Fibroblast of skin of right biceps (primary cell): ENCODE measurements around the gene FNDC1.
A peak's percentile ranks its signal among the peaks of the same experiment; 100 is the strongest.

ENCODE experiments used
- DNase-seq: peaks from one replicate; pipeline ENCODE4 v3.0.0-alpha.2; 2013

The FNDC1 gene

DNA sequence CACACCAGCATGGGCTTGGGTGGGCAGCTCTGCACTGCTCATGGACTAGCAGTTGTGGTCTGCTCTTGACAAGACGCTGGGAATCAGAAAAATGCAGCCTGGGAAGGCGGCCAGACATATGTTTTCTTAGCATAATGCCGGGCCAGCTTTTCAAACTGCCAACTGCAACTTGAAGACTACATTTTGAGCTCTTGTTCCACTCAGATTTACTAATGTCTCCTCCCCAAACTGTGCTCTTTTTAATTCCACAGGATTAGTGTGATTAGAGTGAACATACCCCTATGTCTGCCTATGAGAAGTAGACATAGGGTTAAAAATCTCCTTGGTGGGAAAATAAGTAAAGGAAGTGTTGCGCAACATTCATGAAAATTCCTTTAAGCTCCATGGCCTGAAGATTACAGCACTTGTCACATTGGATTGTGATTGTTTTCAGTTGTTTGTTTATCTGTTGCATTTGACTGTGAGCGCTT lies 5.3 kb upstream of the FNDC1 start:
- peak; percentile 75 for DNase-seq

DNA sequence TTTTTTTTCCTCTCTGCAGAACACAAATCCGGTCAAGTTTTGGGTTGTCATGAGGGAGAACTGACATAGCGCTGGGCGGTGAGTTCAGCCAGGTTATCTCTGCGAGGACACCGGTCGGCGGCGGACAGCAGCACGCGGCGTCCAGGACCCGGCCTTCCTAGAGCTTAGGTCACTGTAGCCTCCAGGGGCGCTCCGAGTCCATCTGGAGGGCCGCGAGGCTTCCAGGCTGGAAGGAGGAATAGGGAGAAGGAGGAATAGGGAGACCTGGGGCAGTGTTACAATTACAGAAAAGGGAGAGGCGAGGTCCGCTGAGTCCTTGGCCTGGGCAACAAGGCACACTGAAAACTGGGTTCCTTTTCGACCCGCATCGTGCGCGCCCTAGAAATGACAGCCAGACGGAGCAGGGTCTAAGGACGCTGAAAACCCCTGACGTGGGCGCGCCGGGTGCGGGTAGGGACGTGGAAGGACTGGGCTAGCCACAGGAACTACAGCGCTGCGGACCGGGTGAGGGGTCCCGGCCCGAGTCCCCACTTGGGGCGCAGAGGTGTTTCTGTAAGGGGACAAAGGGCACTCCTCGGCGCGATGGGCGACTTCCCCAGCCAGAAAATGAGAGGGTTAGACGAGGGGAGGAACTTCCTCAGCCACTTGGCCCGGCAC lies 536 bp upstream of the FNDC1 start:
- peak; percentile 47 for DNase-seq

DNA sequence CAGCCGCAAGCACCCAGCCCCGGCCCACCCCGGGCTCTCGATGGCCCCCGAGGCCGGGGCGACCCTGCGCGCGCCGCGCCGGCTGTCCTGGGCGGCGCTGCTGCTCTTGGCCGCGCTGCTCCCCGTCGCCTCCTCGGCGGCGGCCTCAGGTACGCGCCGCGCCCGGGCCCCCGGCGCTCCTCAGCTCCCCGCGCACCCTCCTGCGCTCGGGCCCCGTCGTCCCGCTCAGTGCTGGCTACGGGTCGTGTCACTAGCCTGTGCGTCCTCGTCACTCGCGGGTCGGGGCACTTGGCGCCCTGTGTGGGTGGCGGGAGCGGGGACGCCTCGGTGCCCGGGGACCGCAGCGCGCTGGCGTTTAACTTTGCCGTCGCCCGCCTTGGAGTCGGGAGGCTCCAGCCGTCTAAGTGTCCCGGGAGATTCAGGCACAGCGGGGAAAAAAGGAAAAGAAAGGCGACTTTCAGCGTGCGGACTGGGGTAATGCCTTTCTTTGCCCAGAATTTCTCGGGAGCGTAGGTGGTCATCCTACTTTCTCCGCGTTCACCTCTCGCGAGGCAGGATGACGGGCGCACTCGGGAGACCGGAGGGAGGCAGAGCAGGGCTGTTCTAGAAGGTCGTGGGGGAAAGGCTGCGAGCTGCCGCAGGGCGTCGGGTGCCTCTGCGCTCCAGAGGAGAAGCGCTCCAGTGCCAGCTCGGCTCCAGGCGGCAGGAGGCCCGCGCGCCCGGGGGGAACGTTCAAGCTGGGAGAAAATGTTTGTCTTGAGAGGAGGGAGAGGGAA lies 545 bp downstream of the FNDC1 start:
- DNase-seq, result peak; percentile 53

DNA sequence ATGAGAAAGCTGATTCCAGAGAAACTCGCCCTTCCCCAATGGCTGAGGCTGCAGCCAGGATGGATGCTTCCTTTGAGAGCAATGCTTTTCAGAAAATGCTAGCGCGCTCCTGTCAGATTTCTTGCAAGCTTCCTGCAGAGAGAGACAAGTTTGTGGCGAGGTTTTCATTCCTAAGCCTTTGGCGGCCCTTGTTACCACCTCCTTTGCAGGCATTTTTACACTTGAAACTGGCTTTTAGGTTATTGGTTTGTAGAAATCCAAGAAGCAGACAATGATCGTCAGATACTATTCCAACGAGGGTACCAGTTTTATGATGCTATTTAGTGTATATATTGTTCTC lies 1.1 kb downstream of the FNDC1 start:
- DNase-seq, result peak; percentile 27

DNA sequence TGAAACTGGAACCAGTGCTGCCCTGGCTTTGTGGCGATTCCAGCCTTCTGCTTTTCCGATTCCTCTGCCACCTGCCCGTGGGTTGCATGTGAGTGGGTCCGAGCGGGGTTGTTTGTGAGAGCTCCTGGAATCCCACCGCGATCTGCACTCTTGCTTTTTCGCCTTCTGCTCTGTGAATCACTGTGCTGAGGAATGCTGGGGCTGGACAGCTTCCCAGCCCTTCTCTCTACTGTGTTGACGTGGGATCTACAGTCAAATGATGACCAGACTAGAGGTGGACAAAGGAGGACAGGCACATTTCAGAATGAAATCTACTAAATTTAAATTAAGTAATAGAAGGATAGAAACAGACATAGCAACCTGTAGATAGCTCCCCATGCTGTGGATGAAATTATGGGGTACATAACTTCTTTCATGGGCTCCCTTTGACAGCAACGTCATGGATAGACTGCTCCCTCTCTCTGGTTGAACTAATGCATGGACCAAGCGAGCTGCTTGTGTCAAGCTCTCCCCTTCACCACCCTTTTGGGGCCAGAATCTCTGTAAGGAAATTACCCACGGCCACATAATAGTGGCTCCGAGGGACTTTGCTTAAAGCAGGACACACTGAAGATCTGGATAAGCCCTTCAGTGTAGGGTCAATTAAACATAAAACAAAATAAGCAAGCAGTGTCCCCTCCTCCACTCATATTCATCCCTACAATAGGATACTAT lies 2.0 kb downstream of the FNDC1 start:
- peak; percentile 73 for DNase-seq

DNA sequence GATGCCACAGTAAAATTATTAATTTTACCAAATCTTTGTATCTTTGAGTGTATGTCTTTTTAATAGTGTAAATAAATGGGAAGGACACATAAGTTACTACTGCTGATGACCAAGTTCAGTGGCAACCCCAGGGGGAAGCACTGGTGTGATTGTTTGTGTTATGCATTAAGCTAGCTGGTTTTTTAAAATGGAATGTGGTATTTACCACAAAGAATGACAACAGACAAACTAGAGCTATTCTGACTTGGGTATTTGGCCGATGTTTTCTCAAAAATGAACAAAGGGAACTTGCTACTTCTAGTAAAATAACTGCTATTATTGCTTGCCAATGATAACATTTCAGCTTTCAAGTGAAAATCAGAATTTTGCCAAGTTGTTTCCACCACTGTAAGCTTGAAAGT lies 2.9 kb downstream of the FNDC1 start:
- peak; percentile 33 for DNase-seq

DNA sequence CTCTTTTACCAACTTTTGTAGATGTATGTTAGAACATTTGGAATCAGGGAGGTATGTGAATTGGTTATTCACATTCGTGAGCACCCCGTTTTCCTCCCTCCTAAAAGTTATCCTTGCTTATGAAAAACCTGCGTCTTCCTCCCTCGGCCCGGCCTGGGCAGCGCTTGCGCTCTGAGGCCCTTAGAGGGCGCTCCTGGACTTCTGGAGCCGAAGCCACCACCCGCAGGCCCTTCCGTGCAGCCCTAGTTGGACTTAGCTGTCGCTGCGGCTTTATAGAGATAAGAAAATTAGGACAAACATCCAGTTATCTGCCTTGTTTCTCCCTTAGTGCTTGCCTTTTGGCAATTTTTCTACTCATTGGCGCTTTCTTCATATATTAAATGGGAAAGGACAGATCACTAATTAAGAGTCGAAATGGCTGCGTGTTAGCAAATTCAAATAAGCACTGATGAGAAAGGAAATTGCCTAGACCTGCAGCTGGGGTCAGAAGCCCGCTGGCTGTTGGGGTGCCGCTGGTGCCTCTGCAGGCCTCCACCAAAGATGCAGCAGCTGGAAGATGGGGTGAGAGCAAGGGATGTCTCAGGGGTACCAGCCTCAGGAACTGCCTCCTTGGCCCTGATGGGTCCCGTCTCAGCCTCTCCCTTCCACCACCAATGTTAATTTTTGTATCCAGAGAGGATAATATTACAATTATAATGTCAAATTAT lies 5.2 kb downstream of the FNDC1 start:
- peak; percentile 61 for DNase-seq

DNA sequence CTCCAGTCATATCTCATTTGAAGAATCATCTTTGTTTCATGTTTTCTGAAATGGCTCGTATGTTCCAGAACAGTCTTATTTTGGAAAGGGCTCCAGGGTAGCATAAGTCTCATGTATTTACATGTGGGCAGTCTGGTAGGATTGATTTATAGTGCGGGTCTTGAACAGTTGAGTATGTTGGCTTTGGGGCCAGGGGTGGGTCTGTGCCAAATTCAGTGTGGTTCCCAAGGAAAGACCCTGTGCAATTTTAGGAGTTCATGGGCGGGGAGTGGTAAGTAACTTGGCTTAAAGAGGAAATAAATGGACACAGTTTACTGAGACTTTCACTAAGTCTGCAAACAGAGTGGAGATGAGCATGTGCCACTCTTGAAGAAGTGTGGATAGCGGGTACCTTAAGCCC lies 7.7 kb downstream of the FNDC1 start:
- no peak for DNase-seq

DNA sequence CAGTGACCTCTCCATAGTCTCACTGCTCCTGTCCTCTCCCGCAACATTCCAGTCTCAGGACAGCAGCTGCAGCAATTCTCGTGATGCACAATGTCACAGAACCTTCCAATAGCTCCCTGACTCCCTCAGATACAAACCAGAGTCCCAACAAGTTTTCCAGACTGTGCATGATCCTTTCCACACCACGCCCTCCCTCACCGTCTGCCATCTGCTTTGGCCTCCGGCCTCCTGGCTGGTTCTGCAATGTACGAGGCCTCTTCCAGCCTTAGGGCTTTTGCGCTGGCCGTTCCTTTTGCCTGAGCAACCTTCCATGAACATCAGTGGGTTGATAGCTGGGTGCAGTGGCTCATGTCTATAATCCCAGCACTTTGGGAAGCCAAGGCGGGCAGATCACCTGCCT lies 9.6 kb downstream of the FNDC1 start:
- no peak for DNase-seq

DNA sequence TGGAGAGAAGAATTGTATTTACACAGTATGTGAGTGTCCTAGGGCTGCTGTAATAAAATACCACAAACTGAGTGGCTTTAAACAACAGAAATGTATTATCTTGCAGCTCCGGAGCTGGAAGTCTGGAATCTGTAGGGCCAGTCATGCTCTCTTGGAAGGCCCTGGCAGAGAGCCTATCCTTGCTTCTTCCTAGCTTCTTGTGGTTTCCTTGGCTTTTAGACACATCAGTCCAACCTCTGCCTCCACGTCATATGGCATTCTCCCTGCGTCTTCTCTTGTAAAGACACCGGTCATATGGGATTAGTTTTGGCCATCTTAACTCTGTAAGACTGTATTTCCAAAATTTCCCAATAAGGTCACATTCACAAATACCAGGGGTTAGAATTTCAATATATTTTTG lies 10.8 kb downstream of the FNDC1 start:
- DNase-seq, result peak; percentile 67

DNA sequence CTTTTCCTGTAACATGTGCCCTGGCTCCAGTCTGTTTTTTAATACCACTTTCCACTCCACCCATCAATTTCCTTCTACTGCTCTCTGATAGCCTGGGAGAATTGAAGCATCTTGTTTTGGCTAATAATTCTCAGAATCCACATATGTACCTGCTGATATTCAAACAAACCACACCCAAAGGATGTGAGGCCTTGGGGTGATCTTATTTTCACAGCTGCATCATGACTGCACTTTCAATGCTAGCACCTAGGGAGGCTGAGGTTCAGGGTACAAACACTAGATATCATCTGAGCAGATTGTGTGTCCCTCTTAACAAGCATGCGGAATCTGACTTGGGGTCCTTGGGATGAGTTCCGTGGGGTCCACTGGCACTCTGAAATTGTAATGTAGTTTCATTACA lies 12.7 kb downstream of the FNDC1 start:
- DNase-seq, result no peak

DNA sequence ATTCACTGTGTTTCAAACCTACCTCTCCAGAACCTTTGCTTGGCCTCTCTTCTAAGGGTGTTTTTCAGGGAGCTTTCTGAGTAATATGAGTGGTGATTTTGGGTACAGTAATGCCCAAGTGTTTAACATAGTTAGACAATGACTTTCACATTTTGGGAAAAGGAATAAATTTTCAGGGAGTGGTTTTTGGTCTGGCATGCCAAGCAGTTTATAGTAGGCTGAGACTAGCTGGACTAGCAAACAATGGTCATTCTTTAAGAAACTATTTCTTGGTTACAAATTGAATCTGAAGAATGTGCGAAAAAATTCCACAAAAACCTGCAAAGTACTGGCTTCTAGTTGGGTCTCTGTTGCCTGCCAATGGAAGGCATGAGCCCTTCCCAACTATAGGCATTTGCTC lies 15.4 kb downstream of the FNDC1 start:
- DNase-seq, result peak; percentile 58

DNA sequence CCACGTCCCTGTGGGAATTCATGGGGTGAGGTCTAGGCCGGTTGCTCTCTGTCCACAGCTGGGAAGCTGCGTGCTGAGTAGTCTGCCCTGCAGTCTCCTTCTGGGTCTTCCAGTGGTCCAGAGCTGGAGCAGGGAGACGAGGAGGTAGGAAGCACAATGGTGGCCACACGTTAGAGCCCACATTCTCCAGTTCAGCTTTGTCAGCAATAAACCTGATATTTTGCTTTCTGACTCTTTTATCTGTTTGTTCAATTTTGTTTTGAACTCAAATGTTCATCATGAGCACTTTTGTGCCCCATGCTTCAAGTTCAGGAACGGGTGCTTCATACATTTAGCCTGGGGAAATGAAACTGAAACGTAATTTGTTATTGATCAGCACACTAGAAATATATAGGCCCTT lies 21.3 kb downstream of the FNDC1 start:
- no peak for DNase-seq

DNA sequence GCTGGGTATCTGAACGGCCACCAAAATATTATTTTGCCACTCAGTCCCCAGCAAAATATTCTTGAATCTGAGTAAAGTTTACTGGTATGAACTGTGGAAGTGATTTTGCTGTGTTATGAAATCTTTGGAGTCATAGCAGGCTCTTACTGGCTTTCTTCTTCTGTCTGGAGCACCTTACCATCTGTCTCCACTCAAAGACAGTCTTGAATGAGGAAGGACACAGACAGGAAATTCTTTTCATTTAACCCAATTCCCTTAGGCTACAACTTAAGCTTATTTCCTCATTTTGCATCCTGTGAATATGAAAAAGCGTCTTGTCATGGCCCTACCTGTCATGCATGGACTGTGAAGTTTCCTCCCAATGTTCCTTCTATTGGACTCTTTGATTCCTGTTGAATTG lies 24.7 kb downstream of the FNDC1 start:
- peak; percentile 45 for DNase-seq

DNA sequence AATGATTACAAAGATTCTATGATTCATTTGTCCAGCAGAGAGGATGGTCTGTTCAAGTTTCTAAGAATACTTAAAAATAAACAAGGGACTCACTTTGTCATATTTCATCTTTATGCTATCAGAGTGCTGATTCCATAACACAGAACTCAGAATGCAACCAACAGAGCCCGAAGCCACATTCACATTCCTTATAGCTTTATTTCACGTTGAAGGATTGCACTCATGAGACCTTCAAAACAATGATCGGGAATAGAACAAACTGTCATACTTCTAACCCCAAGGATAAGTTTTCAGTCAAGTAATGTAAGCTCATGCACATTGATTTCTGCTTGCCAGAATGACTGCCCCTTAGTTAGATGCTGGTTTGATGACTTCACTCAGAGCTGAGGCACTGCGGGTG lies 25.2 kb downstream of the FNDC1 start:
- peak; percentile 38 for DNase-seq

DNA sequence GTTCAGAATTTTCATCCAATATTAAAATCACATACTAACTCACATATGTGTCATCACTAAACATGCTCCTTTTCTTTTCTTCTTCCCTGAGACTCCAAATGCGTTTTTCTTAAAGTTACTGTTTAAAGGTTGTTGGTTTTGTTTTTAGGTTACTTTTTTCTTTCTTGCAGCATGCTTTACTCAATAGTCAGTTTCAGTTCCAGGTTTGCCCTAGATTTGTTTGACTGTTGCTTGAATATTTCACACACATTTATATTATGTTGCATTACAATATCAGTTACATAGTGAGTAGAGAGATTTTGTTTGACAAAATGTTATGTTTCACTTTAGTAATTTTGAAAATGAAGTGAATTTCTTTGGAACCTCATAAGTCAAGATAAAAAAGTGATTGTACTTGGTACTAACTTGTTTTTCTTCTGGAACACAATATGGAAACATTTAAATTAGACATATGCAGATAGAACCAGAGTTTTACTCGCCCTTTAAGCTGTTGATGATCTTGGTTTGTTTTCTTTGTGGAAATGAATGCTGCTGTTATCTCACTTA lies 27.3 kb downstream of the FNDC1 start:
- no peak for DNase-seq

DNA sequence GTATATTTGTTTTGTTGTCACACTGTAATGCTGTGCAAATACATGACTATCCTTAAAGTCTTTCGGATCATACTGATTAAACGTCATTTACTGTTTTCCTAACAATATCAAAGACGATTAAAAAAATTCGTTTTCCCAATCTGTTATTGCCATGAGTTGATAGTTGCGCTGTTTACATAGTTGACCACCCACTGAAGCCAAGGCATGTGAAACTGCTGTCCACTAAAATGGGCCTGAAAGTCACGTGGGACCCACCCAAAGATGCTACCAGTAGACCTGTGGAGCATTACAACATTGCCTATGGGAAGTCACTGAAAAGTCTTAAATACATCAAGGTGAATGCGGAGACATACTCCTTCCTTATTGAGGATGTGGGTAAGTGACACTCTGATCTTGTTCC lies 28.1 kb downstream of the FNDC1 start:
- DNase-seq, result no peak

DNA sequence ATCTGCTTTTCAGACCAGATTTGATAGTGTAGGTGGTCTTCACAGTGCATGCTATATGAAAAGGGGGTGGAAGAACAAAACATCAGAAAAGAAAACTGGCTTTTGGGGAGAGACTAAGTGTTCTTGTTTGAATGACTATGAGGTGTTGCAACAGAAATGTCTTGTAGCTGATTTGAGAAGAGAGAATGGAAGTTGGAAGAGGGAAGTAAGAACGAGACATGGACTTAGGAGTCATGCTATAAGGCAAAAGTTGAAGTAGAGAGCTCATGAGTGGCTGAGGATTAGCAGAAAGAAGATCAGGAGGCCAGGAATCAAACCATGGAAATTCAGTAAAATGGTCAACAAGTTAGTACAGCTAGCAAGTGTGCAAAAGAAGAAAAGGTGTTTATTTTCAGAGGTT lies 32.1 kb downstream of the FNDC1 start:
- no peak for DNase-seq

DNA sequence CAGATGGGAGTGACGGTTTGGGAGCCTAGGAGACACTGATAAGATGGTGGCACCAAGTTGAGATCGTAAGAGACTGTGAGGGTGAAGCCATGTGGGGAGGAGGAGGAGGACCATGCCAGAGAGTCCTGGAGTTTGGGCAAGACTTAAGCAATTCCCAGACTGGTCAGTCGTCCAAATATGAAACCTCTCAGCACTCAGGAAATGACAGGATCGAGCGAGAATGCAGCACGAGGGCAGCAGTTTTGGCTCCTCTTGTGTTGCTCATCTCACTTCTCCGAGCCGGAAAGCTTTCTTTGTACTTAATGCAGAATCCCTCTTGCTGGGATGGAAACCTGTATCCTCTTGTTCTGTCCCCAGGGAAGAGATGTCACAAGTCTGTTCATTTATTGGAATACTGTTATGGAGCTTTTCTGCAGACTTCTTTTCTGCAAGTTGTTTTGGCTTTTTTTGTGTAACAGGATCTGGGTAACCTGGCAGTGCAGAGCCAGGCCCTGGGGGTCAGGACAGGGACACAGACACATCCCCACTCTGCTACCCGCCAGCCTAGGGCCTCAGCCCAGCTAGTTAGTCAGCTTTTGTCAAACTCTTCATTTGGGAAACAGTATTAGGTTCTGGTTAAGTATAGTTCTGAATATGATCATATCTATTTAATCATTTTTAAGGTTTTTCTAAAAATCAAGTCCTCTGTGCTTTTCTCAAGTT lies 34.3 kb downstream of the FNDC1 start:
- peak; percentile 80 for DNase-seq

DNA sequence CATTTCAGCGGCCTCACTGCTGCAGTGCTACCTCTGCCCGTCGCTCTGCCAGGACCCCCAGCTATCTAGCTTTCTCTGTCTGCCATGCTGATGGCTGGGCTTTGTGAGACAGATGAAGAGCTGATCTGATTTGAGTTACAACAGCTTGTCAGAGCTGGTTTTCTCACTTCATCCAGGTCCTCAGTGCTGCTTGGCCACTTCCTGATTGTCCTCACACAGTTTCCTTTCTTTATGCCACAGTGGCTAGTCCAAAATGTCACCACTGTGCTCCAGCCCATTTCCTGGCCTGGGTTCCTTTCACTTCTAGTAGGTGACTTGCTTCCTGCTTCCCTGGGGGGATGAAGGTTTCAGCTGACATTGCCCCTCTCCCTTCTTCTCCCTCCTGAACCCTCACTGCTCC lies 35.4 kb downstream of the FNDC1 start:
- no peak for DNase-seq

DNA sequence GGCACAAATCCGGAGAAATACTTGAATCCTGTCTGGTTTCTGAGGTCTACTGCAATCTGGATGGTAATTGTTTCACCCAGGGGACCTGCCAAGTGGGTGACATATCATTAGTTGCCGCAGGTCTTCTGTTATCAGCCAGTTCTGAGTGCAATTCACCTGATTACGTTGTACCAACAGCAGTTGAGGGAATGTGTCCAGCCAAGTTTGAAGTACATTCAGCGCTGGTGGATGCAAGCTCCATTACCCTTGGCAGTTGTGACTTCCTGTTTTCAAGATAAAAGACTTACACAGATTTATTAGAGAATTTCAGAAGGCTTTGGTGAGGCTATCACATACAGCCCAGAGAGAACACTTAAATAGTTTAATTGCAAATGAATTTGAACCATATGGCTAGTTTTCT lies 42.8 kb downstream of the FNDC1 start:
- no peak for DNase-seq

DNA sequence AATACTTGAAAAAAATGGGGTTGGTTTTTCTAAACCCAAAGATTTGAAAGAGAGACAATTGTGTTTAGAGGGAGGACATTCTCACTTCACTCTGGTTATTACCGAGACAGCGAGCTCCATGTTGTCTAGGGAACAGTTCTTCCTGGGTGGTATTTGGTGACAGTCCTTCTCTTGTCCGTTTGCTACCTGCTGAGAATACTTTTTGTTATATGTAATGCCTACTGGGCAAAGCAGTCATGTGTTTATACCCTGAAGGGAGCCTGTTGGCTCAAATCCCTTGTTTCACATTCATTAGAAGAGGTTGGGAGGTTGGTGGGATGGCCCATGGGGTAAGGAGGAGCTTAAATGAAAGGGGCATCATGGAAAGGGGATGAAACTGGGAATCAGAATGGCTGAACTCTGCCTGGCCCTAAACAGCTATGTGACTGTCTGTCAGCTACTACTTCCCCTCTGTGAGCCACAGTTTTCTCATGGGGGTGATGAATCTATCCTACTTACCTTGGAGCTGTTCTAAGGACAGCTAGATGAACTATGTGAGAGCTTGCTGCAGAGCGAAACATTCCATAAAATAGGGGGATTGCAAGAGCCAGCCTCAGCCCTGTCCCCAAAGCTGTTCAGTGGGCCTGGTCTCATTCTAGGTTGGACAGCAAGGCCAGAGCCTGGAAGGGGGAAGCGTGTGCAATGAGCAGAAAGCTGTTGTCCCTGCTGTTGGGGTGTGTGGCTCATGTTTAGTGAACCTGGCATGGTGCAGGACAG lies 43.5 kb downstream of the FNDC1 start:
- no peak for DNase-seq
